Lower leg skin (tissue), 4 donors: ENCODE results near the gene DAB2IP. TPM values are rescaled to one million over a fixed set of nuclear protein-coding genes. Genes with fewer than 3 reads are reported as not detected.

Experiments used
- DNase-seq, 2 donors: peaks; one replicate each; pipeline ENCODE4 v3.0.0-alpha.2; 2019; ENCODE audit warnings: low spot score in 2 of 2
- H3K4me3 ChIP-seq: fragments of 200-600 bp; sonication (generic); 2 replicates; pipeline ENCODE4 v1.5.1; 2017; ENCODE audit warnings: mild to moderate bottlenecking, low read depth; ENCODE audit not compliant: poor library complexity, severe bottlenecking
- CTCF ChIP-seq, 3 donors: fragments of 450-650 bp; IDR thresholded peaks; one replicate each; pipeline ENCODE4 v1.5.1; 2016; ENCODE audit warnings: antibody characterized with exemption in 3 of 3, mild to moderate bottlenecking in 3 of 3, moderate library complexity in 2 of 3
- POLR2A ChIP-seq, 2 donors: fragments of 450-650 bp; IDR thresholded peaks; one replicate each; pipeline ENCODE4 v1.6.1; 2016 to 2017; ENCODE audit warnings: antibody characterized with exemption in 2 of 2, mild to moderate bottlenecking in 1 of 2, moderate library complexity in 1 of 2
- WGBS, 2 donors: methylation state at CpG; one replicate each; pipeline ENCODE4 v1.1.5; 2018; 5-methylcytosine and 5-hydroxymethylcytosine counted together
- intact Hi-C: fragments of 100-400 bp; cut with DNase I; formaldehyde crosslinking; loops from one replicate; pipeline ENCODE4 v1.15.0; 2023; ENCODE audit warnings: low total_unique reads
- total RNA-seq, 4 donors: library from RNA; depleted of rRNA; stranded (reverse); fragments of >200 nt; gene quantifications; one replicate each; pipeline ENCODE4 v1.1.0, GENCODE V29; 2016

Gene DAB2IP
- total RNA-seq, 4 donors from 2014 or later: 42.5 to 68.0 (median 57.0) TPM

- TF ChIP-seq CTCF (IDR thresholded peaks at IDR 0.05) (no peak), POLR2A (IDR thresholded peaks at IDR 0.05) (no peak)
- H3K4me3 ChIP-seq: no peak overlapping the region
- no peak for DNase-seq
- 54 to 64% methylated on average over 6 of the region's 6 CpGs for WGBS, 2 donors
- intact Hi-C loops: no loop called here
These were observed 96.6 kb downstream of the DAB2IP start for GRCh38 chr9:121748074-121748473.

- H3K4me3 ChIP-seq: no peak overlapping the region
- WGBS, 2 donors: 38 to 45% methylated on average over 8 to 9 of the region's 11 CpGs
- TF ChIP-seq POLR2A (IDR thresholded peaks at IDR 0.05) (no peak), CTCF (IDR thresholded peaks at IDR 0.05) (no peak)
- intact Hi-C loops: no loop called here
- DNase-seq: no peak
These were observed 97.4 kb downstream of the DAB2IP start for GRCh38 chr9:121748727-121749423.

GRCh38 chr9:121749614-121750013 lies 98.2 kb downstream of the DAB2IP start:
- WGBS, 2 donors: 91 to 93% methylated on average over 10 of the region's 10 CpGs

GRCh38 chr9:121750259-121750714 lies 98.9 kb downstream of the DAB2IP start:
- no peak overlapping the region for H3K4me3 ChIP-seq
- DNase-seq: no peak
- TF ChIP-seq POLR2A (IDR thresholded peaks at IDR 0.05) (no peak), CTCF (IDR thresholded peaks at IDR 0.05) (no peak)
- intact Hi-C loops: no loop called here
- 87 to 90% methylated on average over 11 of the region's 11 CpGs for whole genome bisulfite sequencing, 2 donors

More at GRCh38 chr9:121749614-121750013, 98.2 kb downstream of the DAB2IP start:
- no peak for DNase-seq
- TF ChIP-seq CTCF (IDR thresholded peaks at IDR 0.05) (no peak), POLR2A (IDR thresholded peaks at IDR 0.05) (no peak)
- H3K4me3 ChIP-seq: no peak overlapping the region
- intact Hi-C loops: no loop called here

GRCh38 chr9:121750715-121751623 lies 99.5 kb downstream of the DAB2IP start:
- no peak for TF ChIP-seq POLR2A (IDR thresholded peaks at IDR 0.05)
- intact Hi-C loops: no loop called here
- no peak overlapping the region for H3K4me3 ChIP-seq
- no peak for DNase-seq
- 75 to 85% methylated on average over 17 of the region's 17 CpGs for WGBS, 2 donors
